Uterus (tissue), 2 donors: ENCODE data around the gene GTF3C4.

ENCODE experiments used
- CTCF ChIP-seq, 4 experiments: fragments of 200-600 bp in 2 of 4; fragments of 450-650 bp in 2 of 4; sonication (generic) in 2 of 4; IDR thresholded peaks; one replicate each; pipeline ENCODE4 v1.5.1; 2016 to 2019; ENCODE audit warnings: antibody characterized with exemption in 4 of 4, mild to moderate bottlenecking in 2 of 4, moderate library complexity in 1 of 4
- POLR2A ChIP-seq, 2 donors: fragments of 450-650 bp; IDR thresholded peaks; one replicate each; pipeline ENCODE4 v1.6.1; 2016; ENCODE audit warnings: antibody characterized with exemption in 2 of 2, mild to moderate bottlenecking in 1 of 2, moderate library complexity in 1 of 2

- TF ChIP-seq CTCF (IDR thresholded peaks at IDR 0.05) (no peak), POLR2A (IDR thresholded peaks at IDR 0.05) (no peak)
These were observed 14.0 kb upstream of the GTF3C4 start for GRCh38 chr9:132656299-132656698.
